Skeletal muscle cell (primary cell): ENCODE measurements around the gene ABCA1.
"Not testable (repeated sequence)": the region's sequence is repeated elsewhere in the genome, so short reads cannot be mapped to it uniquely, and the experiment has no call there.

Experiments
- DNase-seq: peaks from one replicate; pipeline ENCODE4 v3.0.0-alpha.2; 2010; ENCODE audit warnings: low read depth
- H3K4me3 ChIP-seq: 2 replicates; pipeline ENCODE4 v1.5.1; 2011; ENCODE audit warnings: low read depth, mild to moderate bottlenecking, control low read depth, low read length, moderate library complexity

The ABCA1 gene

GRCh38 chr9:104780796-104781395 is 147.1 kb downstream of the ABCA1 start:
- no peak for DNase-seq
- H3K4me3 ChIP-seq, result no peak overlapping the region

DNA sequence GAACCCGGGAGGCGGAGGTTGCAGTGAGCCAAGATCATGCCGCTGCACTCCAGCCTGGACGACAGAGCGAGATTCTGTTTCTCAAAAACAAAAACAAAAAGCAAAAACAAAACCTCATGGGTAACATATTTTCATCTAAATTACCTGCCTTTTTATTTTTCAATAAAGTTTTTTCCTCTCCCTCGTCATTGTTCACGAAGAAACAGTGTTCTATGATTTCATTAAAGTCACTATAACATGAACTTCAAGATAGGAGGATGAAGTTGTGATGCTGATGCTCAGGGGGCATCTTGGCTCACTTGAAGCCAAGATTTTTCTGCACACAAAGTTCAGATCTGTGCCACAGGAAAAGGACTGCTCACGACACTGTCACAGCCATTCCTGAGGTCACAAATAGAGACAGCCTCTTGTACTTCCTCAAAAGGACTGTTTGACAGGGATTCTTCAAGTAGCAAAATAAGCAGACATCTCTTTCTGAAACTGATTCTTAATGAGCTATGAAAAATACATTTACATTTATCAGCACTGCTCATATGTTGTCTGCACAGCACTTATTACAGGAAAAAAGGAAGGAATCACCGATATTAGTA is 147.9 kb downstream of the ABCA1 start:
- DNase-seq, result no peak
- no peak overlapping the region for H3K4me3 ChIP-seq

DNA sequence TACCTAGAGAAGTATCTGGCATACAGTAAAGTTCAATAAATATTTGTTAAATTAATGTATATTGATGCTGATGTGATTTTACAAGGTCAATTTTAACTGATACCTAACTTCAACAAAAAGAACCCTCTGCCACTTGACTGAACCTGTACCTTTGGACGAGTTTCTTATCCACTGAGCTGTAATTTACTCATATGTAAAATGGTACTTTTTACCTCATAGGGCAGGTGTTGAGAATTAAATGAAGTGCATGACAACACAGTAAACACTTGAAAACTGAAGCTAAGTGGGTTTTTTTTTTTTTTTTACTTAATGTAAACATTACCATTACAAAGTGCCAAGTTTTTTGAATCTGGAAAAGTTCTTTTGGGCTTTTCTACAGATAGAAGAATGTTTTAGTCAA is 148.6 kb downstream of the ABCA1 start:
- no peak for DNase-seq

GRCh38 chr9:104778802-104779201 is 149.2 kb downstream of the ABCA1 start:
- no peak overlapping the region for H3K4me3 ChIP-seq
- DNase-seq, result no peak

More for the DNA sequence above, 148.6 kb downstream of the ABCA1 start:
- no peak overlapping the region for H3K4me3 ChIP-seq

DNA sequence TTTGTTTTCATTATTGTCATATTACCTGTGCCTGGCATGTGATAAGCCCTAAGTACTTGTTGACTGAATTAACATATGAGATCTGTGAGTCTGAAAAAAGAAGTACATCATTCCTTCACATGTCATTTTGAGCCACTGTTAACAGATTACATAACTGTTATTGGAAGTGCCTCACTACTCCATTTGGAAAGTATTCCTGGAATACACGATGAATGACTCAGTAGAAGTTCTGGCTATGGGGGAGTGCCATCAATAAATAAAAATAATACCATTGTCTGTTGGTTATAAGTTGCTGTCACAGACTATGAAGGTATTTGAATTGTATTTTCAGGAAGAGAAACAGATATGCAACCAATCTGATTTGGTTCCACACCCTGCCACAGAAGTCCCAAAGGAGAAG is 151.2 kb downstream of the ABCA1 start:
- no peak overlapping the region for H3K4me3 ChIP-seq
- no peak for DNase-seq

DNA sequence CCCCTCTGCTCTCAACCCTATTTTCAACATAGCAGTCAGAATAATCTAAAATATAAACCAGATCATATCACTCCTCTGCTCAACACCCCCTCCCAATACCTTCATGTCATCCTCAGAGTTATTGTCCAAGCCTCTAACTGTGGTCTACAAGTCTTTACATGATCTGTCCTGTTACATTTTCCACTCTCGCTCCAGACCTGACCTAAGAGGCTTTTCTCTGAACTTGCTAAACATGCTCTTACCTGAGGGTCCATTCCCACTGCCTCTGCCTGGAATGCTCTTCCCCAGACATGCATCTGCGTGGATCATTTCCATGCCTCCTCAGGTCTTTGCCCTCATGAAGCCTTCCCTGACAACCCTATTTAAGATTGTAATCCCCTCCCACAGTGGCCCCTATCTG is 152.0 kb downstream of the ABCA1 start:
- no peak for DNase-seq
- no peak overlapping the region for H3K4me3 ChIP-seq

DNA sequence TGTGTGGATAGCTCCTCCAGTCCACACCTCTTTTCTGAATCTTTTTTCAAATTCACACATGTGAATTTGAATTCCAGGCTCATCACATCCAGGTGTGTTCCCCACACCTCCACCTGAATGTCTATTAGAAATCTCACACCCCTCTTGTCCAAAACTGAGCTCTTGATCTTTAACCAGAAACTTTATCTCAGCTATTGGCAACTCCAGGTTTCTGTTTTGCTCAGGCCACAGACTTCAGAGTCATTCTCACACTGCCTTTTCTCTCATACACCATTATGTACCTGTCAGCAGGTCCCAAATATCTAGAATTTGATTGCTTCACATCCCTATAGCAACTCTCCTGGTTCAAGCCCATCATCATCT is 152.4 kb downstream of the ABCA1 start:
- no peak overlapping the region for H3K4me3 ChIP-seq
- no peak for DNase-seq

GRCh38 chr9:104774831-104775573 is 153.0 kb downstream of the ABCA1 start:
- H3K4me3 ChIP-seq, result no peak overlapping the region
- DNase-seq, result no peak

DNA sequence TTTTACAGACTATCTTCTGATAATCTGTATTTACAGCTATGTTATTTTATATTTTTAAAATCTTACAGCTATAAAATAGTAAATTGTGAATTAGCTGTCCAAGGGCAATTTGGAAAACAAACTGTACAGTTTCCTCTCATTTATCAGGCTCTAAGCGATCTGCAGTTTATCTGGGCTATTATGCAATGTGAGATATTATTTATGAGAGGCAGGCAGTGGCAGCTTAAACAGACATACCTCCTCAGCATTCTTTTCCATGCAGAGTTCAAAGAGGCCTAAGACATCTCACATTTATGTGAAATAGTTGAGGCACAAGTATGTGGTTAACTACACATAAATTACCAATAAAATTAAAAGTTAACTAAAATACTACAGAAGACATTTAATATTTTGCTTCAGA is 153.8 kb downstream of the ABCA1 start:
- no peak overlapping the region for H3K4me3 ChIP-seq
- no peak for DNase-seq

DNA sequence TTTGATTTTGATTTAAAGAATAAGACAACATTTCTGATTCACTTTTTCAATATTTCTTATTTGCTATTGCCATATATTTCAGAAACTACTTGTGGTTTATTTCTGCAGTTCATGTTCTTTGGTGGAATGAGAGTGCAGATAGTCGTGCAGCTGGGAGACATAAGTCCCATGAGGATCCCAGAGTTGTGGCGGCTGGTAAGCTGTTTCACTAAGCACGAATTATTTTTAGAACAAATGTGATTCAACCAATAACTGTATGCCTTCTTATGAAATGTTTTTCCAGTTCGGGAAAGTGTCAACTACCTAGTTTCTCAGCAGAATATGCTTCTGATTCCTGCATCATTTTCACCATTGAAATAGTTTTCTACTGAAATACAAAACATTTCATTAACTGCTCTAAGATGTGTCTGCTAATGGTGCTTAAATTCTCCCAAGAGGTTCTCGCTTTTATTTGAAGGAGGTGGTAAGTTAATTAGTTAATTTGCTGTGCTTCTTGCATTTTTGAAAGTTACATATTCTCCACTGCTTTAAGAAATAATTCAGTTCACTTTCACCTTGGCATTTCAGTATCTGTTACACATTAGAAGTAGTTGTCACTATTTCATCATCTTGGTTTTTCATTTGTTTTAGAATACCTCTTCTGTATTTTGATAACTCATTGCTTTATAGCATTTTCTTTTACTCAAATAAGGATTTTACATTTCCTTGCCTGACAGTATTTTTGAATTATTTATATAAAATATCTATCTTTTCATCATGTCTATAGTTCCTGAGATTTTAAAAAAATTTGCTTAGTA is 155.0 kb downstream of the ABCA1 start:
- no peak overlapping the region for H3K4me3 ChIP-seq
- peak; percentile 22 for DNase-seq

DNA sequence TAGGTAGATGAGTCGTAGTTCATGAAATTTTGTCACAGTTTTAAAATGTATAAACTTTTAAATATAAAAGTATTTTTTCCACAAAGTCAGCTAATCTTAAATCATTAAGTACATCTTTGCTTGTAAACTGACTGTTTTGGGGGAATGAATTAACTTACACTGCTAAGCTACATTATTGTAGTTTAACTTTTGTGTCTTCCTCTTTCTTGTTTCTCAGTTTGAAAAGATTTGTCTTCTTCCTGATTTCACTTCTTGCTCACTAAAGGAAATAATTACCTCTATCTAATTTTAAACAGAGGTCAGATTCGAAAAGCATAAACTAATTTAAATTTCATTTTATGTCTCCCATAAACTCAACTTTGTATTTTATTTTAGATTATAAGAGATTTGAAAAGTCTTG is 158.3 kb downstream of the ABCA1 start:
- H3K4me3 ChIP-seq, result no peak overlapping the region
- DNase-seq, result no peak

- DNase-seq, H3K4me3 ChIP-seq: not testable (repeated sequence)
These were observed 158.9 kb downstream of the ABCA1 start for GRCh38 chr9:104769029-104769428.

DNA sequence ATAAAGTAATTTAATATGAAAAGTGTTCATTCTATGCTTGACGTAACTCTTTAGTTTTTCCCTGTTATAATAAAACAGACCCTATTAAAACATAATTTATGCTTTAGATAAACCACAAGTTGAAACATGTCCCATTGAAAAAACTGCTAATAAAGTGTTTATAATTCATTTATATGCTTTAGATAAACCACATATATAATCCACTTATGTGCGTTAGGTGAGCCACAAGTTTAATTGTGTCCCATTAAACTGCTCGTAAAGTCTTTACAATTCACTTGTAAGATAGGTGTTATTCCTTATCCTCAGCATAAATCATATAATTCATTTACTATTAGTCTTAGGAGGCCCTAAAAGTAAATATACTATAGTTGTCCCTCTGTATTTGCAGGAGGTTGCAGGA is 160.4 kb downstream of the ABCA1 start:
- H3K4me3 ChIP-seq, result no peak overlapping the region
- no peak for DNase-seq

- H3K4me3 ChIP-seq, result no peak overlapping the region
- DNase-seq, result no peak
These were observed 161.9 kb downstream of the ABCA1 start for GRCh38 chr9:104766025-104766424.

GRCh38 chr9:104765138-104765537 is 162.8 kb downstream of the ABCA1 start:
- no peak overlapping the region for H3K4me3 ChIP-seq
- no peak for DNase-seq

- H3K4me3 ChIP-seq, result no peak overlapping the region
- no peak for DNase-seq
These were observed 169.0 kb downstream of the ABCA1 start for GRCh38 chr9:104758974-104759373.

- DNase-seq, result no peak
- H3K4me3 ChIP-seq, result no peak overlapping the region
These were observed 177.7 kb downstream of the ABCA1 start for GRCh38 chr9:104750185-104750767.

DNA sequence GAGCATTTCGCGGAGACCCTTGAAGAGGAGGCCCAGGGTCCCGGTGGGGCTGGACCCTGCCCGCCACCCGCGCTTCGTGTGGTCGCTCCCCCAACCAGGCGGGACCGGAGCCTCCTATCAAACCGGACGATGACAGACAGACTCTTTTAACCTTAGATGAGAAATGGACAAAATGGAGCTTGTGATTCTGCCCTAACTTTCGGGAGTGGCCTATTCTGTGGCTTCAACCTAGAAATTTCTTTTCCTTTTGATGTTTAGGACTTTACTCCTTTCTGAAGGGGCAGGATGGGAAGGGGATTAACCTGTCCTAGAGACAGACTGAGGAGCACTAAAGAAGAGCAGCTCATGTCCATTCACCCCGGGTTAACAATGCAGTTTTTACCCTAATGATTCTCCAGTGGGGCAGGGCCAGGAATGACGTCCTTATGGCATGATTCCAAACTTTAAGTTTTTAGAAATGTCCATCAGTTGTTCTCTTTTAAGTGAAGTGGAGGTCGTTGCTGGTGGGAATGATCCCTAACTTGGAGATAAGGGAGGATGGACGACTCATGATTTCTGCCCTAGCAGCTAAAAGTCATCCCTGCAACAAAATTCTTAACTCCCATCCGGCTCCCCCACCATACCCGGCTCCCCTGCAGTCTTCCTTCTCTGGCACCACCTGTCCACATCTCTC is 179.5 kb downstream of the ABCA1 start:
- DNase-seq, result no peak
- H3K4me3 ChIP-seq, result peak overlapping the region; percentile 85

DNA sequence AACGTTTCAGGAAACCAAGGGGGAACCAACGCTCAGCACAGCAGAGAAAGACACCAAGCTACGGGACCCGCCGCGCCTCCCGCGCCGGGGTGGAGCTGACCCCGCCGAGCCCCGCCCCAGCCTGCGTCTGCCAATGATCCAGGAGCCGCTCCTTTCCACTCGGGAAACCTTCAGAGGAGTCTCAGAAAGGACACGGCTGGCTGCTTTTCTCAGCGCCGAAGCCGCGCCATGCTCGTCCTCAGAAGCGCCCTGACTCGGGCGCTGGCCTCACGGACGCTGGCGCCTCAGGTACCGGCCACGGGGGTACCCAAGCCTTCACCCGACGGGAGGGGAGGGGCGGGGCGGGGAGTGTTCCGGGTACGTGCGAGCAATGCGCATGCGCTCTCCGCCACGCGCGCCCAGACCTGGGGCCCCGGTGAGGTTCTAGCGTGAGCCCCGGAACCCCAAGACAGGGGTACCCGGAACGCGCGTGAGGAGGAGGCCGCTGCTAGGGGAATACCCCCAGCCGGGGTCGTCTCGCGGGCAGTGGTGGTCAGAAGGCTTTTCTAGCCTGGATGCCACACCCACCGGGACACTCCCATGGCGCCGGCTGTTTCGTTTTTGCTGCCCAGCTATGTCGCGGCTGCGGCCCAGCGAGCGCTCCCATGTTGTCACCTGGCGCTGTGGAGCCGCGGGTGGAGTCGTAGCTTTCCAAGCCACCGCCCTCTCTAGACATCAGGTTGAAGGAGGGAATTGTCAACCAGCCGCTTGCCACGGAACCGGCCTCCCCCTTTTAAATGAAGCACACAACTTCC is 180.2 kb downstream of the ABCA1 start, which contains the start of gene NIPSNAP3A:
NIPSNAP3A (plus strand) TSS at position 119 of the 794 bp plus-strand sequence; CDS start at position 229, 110 bp downstream.
- no peak for DNase-seq
- peak within 1 kb of the TSS; percentile 85 for H3K4me3 ChIP-seq
